HL-60/S4 treated with retinoic acid at 250 ng/mL for 4 days and 3 days (cell line): ENCODE results near the gene IKBKG.

ENCODE experiments used
- in situ Hi-C: fragments of 300-500 bp; cut with MboI; formaldehyde crosslinking; loops from 2 replicates; pipeline ENCODE4 v1.7.0; 2022; ENCODE audit warnings: low sequenced_read_pairs

The IKBKG gene, protein sequence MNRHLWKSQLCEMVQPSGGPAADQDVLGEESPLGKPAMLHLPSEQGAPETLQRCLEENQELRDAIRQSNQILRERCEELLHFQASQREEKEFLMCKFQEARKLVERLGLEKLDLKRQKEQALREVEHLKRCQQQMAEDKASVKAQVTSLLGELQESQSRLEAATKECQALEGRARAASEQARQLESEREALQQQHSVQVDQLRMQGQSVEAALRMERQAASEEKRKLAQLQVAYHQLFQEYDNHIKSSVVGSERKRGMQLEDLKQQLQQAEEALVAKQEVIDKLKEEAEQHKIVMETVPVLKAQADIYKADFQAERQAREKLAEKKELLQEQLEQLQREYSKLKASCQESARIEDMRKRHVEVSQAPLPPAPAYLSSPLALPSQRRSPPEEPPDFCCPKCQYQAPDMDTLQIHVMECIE

DNA sequence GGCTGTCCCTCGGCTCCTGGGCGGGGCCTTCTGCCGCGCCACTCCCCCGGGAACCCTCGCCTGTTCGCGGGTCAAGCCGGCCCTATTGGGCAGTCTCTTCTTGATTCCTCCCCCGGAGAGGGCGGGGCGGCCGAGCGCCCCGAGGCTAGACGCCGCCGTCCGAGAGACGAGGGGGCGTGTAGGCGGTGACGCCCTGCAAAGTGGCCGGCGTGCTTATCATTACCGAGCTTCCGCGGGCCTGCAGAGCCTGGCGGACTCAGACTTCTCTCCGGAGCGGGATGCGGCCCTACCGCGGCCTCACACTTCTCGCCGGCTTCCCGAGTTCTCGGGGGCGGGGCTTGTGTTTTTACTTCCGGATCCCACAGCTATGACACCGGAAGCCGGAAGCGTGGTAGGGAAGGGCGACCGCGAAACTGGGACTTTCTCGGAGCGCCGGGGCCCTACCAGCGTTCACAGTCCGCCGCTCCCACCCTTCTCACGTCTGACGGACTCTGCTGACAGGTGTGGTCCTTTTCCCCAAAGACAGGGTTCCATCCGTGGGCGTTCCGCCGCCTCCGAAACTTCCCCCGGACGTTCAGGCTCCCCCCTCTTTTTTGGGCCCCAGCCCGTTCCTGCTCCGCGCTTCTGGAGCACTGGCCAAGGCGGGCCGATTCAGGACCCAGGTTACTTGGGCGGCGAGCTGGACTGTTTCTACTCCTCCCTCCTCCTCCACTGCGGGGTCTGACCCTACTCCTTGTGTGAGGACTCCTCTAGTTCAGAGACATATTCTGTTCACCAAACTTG lies at the start of gene IKBKG:
Gene IKBKG (plus strand): TSS at position 376 of the 783 bp plus-strand sequence. CDS start 4,383 bp downstream, outside the sequence.
- in situ Hi-C loops, result no loop called here

DNA sequence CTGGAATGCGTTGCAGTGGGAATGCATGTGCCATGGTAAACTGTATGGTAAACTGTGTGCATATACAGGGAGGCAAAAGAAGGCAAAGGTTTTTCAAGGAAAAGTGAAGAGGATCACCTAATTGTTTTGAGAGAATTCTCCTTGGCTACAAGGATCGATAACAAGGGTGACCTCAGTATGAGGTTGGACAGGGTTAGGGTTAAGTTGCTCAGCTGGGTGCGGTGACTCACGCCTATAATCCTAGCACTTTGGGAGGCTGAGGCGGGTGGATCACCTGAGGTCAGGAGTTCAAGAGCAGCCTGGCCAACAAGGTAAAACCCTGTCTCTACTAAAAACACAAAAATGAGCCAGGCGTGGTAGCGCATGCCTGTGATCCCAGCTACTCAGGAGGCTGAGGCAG lies 46.0 kb upstream of the IKBKG start:
- in situ Hi-C loops, result loop anchor here (25.0 kb wide), 1 partner anchor 89 kb away; the partner anchor contains the start of genes DNASE1L1 and TAFAZZIN

DNA sequence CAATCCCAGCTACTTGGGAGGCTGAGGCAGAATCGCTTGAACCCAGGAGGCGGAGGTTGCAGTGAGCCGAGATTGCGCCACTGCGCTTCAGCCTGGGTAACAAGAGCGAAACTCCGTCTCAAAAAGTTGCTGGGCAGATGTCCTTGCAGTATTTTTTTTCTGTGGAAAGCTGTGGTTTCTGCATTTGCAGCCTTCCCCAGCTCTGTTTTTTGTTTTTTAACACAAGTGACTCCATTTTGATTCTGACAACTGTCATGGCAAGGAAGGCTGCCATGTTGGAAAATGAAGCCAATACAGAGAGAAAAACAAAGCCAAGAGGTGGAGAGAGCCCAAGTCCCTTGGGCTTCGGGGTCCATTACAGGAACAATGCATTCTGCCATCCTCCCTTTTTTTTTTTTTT lies 45.3 kb upstream of the IKBKG start:
- in situ Hi-C loops, result loop anchor here (25.0 kb wide), 1 partner anchor 90 kb away; the partner anchor contains the start of genes DNASE1L1 and TAFAZZIN

DNA sequence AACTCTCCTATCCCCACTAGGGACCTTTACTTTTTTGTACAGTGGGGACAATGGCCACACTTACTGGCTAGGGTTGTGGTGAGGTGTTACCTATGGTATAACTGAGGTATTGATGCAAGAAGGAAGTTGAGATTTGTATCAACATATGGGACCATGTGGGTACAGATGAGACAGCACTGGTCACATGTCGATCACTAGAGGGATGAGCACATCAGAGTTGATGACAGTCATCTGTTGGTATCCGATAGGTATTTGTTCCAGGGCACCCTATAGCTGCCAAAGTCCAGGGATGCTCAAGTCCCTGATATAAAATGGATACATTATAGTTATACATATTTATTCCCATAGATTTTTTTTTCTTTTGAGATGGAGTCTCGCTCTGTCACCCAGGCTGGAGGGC lies 44.4 kb upstream of the IKBKG start:
- in situ Hi-C loops, result loop anchor here (25.0 kb wide), 1 partner anchor 91 kb away; the partner anchor contains the start of genes DNASE1L1 and TAFAZZIN

DNA sequence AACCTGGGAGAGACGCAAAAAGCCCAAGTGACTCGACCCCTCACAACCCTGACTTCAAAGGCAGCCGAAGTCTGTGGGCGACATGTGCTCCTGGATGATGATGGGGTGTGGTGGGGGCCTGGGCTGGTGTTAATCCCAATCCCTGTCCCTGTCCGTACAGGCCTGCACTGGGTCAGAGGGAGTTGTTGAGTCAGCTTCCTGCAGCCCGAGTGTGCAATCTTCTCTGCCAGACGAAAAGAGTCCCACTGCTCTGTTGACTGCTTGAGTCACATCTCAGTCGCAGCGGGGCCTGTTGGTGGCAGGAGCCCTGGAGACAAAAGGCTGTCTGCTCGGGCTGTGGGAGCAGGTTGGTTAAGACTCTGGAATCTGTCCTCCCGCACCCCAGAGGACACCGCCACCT lies 41.7 kb upstream of the IKBKG start:
- in situ Hi-C loops, result loop anchor here (25.0 kb wide), 1 partner anchor 93 kb away; the partner anchor contains the start of genes DNASE1L1 and TAFAZZIN

DNA sequence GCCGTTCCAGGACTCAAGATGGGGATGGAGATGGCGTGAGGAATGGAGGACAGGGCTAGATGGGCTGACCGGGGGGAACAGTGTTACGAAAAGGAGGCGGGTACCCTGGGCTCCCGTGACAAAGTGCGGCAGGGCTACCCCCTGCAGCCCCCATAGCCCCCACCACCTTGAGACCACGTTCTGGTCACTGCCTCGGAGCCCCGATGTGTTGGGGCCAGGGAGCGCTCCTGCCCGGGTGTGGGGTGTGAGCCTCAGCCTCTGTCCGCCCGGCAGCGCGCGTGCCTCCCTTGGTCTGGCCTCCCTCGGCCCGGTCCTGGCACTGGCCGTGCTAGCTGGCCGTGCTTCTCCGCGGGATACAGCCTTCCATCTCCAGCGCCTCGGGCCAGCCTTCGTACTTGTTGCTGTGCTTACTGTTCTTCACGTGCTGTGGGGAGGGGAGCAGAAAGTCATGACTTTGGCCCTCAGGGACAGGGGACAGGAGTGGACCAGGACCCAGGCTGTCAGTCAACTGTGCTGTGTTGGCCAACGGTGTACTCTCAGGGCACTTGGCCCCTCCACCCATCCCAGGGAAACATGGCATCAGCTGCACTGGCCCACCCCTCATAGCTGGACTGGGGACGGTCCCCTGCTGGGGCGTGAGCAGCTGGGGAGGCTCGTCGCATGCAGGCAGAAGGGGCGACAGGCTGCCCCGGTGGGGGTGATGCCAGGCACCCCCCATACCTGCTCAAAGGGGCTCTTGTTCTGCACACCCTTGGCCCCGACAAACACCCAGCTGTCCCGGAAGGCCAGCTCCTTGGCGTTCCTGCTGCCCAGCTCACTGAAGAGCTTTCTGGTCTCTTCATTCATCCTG lies 40.7 kb upstream of the IKBKG start:
- in situ Hi-C loops, result loop anchor here (25.0 kb wide), 1 partner anchor 94 kb away; the partner anchor contains the start of genes DNASE1L1 and TAFAZZIN

DNA sequence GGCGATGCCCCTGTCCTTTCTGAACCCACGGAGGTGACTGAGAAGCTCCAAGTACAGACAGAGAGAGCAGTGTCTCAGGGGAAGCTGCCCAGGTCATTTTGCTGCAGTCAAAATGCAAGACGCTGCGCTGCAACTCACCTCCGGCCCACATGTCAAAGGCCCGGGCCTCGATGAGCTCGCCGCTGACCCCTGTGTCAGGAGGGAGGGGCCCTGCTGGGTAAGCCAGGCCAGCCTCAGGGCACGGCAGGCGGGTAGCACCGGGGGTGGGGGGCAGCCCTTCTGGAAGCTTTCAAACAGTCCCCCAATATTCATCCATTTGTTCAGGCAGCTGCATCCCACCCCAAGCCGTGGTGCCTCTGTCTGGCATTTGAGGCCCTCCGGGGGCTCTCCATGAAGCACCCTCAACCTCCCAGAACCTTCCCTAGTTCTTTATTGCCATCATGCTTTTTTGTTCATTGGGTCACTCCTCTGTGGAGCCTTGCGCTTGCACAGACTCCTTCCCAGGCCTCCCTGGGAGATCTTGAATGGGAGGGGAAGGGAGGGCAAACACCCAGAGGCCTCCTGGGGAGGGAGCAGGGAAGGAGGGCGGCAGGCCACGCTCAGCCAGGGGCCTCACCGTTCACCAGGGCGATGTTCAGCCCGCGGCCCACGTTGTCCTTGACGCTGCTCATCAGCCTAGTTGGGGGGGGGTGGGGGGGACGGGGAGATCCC lies 39.6 kb upstream of the IKBKG start:
- in situ Hi-C loops, result loop anchor here (25.0 kb wide), 1 partner anchor 96 kb away; the partner anchor contains the start of genes DNASE1L1 and TAFAZZIN

DNA sequence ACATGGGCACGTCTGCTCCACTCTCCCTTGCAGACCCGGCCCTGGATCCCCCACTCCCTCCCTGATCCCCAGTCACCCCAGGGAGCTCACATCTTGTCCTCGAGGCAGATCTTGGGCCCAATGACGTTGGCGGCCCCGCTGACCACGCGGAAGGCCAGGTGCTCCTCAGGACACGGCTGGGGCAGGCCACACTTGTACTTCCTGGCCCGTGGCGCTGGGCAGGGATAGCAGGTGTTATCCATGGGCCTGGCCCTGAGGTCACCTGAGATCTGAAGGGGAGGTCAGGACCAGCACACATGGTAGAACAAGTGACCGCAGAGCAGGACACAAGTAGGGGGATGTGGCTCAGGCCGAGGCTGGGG lies 39.1 kb upstream of the IKBKG start:
- in situ Hi-C loops, result loop anchor here (25.0 kb wide), 1 partner anchor 96 kb away; the partner anchor contains the start of genes DNASE1L1 and TAFAZZIN

DNA sequence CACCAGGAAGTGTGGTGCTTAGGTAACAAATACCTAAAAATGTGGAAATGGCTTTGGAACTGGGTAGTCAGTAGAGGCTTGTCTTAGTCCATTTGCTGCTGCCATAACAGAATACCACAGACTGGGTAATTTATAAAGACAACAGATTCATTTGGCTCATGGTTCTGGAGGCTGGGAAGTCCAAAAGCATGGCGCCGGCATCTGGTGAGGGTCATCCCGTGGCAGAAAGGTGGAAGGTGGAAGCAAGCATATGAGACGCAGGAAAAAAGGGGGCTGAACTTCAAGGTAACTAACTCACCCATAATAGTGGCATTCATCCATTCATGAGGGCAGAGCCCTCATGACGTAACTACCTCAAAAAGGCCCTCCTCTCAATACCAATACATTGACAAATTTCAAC lies 38.0 kb upstream of the IKBKG start:
- in situ Hi-C loops, result loop anchor here (25.0 kb wide), 1 partner anchor 97 kb away; the partner anchor contains the start of genes DNASE1L1 and TAFAZZIN

DNA sequence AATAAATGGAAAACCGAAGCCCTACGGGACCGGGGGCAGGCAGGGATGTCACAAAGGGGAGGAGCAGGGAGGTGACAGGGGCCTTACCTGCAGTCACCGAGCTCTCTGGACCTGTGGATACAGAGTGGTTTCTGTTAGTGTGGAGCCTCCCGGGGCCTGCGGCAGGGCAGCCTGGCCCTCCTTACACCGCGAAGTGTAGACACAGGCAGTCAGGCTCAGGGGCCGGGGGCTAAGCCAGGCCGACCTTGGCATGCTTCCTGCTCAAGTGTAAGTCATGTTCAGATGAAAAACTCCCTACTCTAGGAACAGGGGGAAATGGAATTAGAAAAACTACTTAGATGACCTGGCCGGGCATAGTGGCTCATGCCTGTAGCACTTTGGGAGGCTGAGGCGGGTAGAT lies 35.7 kb upstream of the IKBKG start:
- in situ Hi-C loops, result loop anchor here (25.0 kb wide), 1 partner anchor 99 kb away; the partner anchor contains the start of genes DNASE1L1 and TAFAZZIN

DNA sequence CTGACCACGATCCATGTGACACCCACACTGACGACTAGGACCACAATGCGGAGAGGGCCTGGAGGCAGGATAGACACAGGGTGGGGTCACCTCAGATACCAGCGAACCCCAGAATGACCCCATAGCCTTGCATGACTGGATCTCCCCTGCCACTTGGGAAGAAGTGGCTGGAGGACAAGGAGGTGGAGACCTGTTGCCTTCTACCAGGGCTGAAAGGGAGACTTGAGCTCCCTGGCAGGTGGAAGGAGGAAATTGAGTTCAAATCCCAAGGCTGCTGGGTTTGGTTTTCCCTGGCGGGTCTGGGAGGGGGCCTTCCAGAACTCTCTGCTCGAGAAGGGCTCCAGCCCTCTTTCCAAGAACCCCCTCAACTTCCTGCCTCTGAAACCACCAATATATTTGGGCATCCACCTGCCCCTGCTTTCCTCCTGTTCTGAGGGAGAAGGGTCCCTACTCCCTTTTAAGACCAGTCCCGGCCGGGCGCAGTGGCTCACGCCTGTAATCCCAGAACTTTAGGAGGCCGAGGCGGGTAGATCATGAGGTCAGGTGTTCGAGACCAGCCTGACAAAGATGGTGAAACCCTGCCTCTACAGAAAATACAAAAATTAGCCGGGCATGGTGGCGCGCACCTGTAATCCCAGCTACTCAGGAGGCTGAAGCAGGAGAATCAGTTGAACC lies 34.4 kb upstream of the IKBKG start:
- in situ Hi-C loops, result loop anchor here (25.0 kb wide), 1 partner anchor 101 kb away; the partner anchor contains the start of genes DNASE1L1 and TAFAZZIN

DNA sequence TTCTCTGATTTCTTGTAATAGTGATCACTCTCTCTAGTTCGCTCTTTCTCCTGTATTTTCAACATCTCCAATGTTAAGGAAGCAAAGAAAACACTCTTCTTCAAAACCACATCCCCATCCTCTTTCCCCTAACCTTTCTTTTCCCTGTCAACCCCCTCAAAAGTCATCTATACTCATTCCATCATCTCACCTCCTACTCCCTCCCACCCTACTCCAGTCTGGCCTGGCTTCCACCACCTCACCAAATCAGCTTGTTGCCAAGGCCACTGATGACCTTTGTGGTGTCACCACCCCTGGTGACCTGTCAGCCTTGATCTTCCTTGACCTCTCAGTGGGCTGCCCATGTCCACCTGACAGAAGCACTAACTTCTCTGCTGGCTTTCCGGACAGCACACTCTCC lies 33.7 kb upstream of the IKBKG start:
- in situ Hi-C loops, result loop anchor here (25.0 kb wide), 1 partner anchor 101 kb away; the partner anchor contains the start of genes DNASE1L1 and TAFAZZIN

DNA sequence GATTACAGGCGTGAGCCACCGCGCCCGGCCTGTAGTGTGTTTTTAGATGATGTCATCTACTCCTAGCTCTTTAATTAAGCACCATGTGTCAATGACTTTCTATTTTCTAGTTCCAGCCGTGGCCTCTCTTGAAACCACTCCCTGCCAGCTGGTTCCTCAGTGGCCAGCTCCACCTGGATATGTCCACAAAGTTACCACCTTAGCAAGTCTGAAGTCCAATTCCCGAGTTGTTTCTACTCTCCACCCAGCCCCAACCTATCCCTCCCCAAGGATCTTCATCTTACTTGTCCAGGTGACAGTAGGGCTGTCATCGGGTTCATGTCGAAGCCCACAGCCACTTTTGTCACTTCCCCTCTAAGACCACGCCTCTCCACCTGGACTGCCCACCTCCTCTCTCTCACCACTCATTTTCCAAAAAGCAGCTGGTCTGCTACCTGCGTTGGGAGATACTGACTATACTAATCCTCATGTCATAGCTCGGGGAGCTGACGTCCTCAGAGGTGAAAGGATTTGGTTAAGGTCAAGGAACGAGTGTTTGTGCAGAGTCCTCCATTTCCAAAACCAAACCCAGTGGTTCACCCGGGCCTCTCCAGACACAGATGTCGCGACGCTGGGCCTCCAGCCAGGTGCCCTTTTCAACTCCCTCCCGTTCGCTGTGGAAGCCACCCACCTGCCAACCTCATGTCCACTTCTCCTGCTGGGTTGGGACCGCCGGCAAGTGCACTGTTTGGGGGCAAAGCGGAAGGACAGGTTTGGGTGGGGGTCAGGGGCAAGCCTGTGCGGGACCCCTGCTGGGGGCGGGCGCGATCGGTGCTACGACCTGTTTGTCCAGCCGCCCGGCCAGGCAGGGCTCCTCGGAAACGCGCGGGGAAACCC lies 32.1 kb upstream of the IKBKG start:
- in situ Hi-C loops, result loop anchor here (25.0 kb wide), 1 partner anchor 103 kb away; the partner anchor contains the start of genes DNASE1L1 and TAFAZZIN

DNA sequence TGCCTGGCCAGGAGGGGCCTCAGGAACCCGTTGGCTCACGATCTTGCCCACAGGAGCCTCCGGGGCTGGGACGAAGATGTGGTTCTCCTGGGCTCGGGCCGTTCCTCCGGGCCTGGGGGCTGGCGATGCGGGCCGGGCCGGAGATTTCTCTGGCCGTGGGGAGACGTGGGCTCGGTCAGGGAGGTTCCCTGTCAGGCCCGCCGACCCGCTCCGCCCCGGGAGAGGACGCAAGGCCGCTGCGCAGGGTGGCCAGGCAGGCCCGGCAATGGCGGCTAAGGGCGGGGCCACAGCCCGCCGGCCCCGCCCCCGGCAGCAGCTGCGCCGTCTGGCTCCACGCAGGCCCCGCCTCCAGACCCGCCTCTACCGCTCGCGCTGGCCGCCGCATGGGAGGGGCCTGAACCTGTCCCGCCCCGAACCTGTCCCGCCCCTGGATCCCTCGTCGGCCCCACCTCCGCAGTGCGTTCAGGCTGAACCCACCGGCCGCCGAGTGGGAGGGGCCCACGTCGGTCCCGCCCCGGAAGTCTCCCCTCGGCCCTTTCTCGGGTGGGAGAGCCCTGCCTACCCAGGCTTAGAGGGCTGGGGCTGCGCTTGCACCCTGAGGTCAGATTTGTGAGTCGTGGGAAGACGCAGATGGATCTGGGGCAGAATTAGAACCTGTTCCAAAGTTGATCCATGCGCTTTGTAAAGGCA lies 31.3 kb upstream of the IKBKG start, which contains the start of gene FAM3A:
Gene FAM3A (minus strand): TSS at position 267 of the 690 bp plus-strand sequence. CDS start 460 bp downstream, outside the sequence.
- in situ Hi-C loops, result loop anchor here (25.0 kb wide), 1 partner anchor 104 kb away; the partner anchor contains the start of genes DNASE1L1 and TAFAZZIN

DNA sequence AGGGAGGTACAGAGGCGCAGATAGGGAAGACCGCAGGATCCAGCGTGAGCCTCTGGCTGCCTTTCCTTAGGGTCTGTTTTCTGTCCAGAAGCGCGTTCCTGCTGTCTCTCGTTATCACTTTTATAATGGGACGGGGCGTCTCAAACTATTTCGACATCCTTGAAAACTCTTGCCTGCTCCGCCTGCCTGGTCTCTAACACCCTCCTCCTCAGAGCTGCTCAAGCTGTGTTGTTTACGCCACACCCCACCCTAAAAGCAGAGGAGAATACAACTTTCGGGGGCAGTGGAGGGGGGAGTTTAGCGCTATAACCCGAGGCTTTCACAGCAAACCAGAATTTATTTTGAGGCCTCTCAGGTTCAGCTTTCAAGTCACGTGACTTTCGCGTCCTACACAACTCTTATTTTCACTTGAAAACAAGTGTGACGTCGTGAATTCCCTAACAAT lies 30.7 kb upstream of the IKBKG start:
- in situ Hi-C loops, result loop anchor here (25.0 kb wide), 1 partner anchor 104 kb away; the partner anchor contains the start of genes DNASE1L1 and TAFAZZIN

DNA sequence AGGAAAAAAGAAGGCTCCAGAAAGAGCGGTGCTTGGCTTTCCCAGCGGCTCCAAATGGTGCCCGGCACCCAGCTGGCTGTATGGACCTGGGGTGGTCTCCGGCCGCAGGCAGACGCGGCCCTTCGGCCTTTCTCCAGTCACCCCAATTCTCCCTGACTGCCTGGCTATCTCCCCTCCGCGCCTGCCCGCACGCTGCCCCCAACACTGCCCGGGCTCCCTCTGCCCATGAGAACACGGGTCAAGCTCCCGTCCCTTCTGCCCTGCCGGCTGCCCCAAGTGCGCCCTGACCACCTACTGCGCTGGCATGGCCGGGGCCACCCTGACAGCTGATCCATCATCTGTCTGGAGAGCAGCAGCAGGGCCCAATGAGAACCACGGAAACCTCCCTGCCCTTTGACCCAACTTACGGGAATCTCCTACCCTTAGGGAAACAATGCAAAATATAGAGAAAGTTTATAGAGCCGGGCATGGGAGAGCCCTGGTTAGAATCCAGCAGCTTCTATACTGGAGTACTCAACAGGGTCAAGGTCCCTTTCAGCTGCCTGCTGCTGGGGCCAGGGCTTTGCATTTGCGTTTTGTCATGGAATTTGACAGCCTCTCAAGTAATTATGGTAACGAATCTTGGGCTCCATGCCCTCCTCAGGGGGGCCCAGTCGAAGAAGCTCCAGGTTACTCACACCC lies 30.2 kb upstream of the IKBKG start:
- in situ Hi-C loops, result loop anchor here (25.0 kb wide), 1 partner anchor 105 kb away; the partner anchor contains the start of genes DNASE1L1 and TAFAZZIN
